Anterior cingulate cortex (tissue), 58 donors: Measurements from ENCODE around the gene ACBD7.

Experiments
- DNase-seq, 58 donors: peaks; one replicate each; lab custom pipeline; 2025; lab: John Stamatoyannopoulos, UW

ACBD7 gene

DNA sequence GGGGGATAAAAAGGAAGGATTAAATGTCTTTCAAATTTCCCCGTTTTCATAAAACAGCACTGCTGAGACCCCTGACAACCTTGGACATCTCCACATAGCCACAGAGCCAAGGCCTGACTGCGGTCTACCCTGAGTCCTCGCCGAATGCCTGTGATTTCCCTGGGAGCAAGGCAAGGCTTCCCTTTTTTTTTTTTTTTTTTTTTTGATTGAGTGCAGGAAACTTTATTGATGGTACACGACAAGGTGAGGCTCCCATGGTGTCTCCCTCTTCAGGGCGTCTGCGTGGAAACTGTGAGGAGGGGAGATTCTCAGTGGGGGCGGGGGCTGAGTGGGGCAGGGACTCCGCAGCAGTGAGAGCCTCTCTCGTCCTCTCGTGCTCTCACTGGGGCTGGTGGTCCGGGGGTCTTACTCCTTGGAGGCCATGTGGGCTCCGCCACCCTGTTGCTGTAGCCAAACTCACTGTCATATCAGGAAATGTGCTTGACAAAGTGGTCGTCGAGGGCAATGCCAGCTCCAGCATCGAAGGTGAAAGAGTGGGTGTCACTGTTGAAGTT, 4.4 kb upstream of the ACBD7 start:
- no peak for DNase-seq

DNA sequence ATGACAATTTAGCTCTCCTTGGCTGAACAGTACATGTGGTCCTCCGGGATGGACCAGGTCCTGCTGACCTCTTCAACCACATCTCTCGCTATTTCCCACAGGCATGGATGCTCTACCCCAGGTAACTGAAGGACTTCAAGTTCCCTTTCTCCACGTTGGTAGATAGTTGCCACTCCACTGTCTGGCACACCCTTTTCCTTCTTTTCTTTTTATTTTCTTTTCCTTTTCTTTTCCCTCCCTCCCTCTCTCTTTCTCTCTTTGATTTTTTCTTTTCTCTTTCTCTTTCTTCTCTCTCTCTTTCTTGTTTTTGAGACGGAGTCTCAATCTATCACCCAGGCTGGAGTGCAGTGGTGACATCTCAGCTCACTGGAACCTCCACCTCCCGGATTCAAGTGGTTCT, 2.8 kb upstream of the ACBD7 start:
- no peak for DNase-seq

GRCh38 chr10:15084502-15084922, 4.1 kb downstream of the ACBD7 start:
- DNase-seq = peak in 36 of 58 donors; percentile 2 to 62 (median 22)

GRCh38 chr10:15083674-15084501, 4.7 kb downstream of the ACBD7 start:
- DNase-seq = no peak

DNA sequence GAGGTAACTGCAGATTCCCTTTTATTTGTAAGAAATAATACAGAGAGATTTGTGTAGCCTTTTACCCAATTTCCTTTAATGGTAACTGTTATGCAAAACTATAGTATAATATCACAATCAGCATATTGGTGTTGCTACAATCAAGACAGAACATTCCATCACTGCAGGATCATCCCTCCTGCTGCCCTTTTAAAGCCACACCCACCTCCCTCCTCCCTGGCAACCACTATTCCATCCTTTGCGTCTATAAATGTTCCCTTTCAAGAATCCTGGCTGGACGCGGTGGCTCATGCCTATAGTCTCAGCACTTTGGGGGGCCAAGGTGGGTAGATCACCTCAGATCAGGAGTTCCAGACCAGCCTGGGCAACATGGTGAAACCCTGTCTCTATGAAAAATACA, 13.2 kb downstream of the ACBD7 start:
- DNase-seq = no peak

GRCh38 chr10:15072358-15072757, 16.2 kb downstream of the ACBD7 start:
- DNase-seq = no peak

GRCh38 chr10:15069230-15069629, 19.3 kb downstream of the ACBD7 start:
- DNase-seq = no peak

DNA sequence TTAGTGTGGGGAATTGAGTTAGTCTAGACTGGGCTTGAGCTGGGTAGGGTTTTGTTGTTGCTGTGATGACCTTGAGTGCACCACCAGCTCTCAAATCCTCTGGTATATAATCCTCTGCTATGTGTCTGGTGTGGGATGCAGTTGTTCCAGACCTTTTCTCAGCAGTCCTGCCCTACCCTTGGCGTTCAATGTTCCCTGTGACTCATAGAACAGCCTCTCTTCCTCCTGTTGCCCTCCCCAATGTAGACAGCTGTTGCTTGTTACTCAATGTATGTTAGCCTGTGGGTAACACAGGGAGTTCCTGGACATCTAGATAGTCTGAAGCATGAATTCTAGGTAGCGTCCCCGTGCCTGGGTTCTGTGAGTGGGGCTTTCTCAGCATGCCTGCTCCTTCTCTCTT, 19.8 kb downstream of the ACBD7 start:
- no peak for DNase-seq

DNA sequence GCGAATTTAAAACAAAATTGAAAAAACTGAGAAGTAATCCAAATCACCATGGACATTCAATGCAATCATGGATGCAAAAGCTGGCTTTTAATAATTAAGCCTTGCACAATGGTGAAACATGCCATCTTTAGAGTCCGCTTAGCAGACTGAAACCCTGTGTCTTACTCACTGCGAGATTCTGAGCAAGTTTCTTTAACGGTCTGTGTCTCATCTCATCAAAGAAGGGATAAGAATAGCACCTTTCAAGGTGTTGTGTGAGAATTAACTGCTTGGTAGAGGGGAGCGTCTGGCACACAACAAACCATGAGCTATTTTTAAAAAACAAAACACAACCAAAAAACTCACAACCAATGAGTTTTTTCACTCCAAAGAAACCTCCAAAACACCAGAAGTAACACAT, 21.4 kb downstream of the ACBD7 start:
- no peak for DNase-seq

DNA sequence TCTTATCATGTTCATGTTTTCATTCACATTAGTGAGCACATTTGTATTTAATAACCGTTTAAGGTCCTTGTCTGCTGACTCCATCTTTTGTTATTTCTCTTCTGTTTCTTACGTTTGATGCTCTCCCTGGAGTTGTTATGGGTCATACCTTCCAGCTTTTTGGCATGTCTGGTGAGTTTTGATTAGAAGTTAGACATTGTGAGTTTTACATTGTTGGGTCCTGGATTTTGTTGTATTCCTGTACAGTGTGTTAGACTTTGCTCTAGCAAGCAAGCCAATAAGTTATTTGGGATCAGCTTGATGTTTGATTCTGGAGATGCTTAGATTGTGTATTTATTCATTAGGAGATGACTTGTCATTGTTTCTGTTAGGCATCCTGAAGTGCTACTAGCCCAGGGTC, 27.9 kb downstream of the ACBD7 start:
- no peak for DNase-seq

DNA sequence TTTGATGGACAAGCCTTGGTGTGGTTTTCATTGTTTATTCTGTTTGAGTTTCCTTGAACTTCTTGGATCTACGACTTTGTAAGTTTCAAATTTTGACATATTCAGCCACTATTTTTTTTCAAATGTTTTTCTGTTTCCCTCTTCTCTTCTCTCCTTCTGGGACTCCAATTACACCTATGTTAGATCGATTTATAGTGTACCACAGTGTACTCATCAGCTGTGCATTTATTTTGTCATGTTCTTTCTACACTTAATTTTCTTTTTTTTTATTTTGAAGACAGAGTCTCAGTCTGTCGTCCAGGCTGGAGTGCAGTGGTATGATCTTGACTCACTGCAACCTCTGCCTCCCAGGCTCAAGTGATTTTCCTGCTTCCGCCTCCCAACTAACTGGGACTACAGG, 28.7 kb downstream of the ACBD7 start:
- no peak for DNase-seq

GRCh38 chr10:15058689-15059088, 29.9 kb downstream of the ACBD7 start:
- no peak for DNase-seq

DNA sequence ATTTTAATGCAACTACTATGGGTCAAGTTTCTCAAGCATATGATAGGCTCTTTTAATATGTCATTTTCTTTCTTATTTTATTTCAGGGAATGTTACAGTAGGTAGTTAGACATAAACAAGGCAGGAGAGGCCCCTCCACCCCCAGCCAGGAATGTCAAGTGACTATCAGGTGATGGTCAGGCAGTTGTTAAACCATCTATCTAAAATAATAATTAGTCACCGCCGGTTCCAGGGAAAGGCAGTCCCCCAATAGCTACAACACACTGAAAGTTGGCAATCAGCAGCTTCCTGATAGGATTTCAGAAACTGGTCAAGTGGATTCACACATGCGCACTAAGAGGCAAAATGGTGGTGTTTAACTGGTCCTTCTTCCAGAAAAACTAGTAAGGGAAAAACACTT, 35.5 kb downstream of the ACBD7 start:
- no peak for DNase-seq

GRCh38 chr10:15052121-15052520, 36.5 kb downstream of the ACBD7 start:
- DNase-seq = no peak

- no peak for DNase-seq
These were observed 39.0 kb downstream of the ACBD7 start for GRCh38 chr10:15049533-15049932.

DNA sequence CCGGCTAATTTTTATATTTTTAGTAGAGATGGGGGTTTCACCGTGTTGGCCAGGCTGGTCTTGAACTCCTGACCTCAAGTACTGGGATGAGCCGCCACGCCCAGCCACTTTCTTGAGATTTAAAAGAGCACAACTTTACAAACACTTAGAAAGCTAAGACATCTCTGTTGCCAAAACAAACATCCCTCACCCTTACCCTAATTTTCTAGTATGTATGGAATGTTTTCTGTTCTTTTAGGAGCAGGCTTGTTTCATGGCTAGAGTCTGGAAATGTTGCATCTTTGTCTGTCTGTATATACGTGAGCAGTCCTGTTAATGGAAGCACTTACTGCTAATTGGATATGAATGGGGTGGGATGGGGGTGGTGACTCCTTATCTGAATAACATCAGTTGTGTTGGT, 42.0 kb downstream of the ACBD7 start:
- DNase-seq = no peak

DNA sequence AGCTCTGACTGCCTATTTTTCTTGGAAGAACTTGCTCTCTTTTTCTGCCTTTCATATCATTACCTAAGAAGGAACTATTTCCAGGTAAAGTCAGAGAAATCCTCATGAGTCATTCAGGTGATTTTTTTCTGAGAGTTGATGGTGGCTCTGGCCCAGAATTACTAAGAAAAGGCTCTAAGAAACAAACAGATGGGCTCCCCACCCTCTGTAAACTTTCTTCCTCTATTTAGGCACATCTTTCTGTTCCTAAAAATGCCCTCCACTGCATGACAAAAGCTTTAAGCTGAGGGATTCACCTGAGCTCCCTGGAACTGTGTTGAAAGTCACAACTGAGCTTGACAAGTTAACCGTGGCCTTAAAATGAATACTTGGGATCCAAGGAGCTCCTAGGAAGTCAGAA, 43.2 kb downstream of the ACBD7 start:
- DNase-seq = no peak

- DNase-seq = no peak
These were observed 44.9 kb downstream of the ACBD7 start, which contains the start of gene OLAH for GRCh38 chr10:15043674-15044073. OLAH (plus strand) TSS chr10:15043943; CDS start chr10:15047289, 3,346 bp downstream.

DNA sequence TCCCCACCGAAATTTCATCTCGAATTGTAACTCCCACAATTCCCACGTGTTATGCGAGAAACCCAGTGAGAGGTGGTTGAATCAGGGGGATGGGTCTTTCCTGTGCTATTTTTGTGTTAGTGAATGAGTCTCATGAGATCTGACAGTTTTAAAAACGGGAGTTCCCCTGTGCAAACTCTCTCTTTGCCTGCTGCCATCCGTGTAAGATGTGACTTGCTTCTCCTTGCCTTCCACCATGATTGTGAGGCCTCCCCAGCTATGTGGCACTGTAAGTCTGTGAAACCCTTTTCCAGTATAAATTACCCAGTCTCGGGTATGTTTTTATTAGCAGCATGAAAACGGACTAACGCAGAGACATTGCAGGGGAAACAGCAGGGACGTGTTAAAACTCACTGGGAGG, 50.2 kb downstream of the ACBD7 start:
- DNase-seq = no peak

GRCh38 chr10:15037691-15038090, 50.9 kb downstream of the ACBD7 start:
- no peak for DNase-seq

DNA sequence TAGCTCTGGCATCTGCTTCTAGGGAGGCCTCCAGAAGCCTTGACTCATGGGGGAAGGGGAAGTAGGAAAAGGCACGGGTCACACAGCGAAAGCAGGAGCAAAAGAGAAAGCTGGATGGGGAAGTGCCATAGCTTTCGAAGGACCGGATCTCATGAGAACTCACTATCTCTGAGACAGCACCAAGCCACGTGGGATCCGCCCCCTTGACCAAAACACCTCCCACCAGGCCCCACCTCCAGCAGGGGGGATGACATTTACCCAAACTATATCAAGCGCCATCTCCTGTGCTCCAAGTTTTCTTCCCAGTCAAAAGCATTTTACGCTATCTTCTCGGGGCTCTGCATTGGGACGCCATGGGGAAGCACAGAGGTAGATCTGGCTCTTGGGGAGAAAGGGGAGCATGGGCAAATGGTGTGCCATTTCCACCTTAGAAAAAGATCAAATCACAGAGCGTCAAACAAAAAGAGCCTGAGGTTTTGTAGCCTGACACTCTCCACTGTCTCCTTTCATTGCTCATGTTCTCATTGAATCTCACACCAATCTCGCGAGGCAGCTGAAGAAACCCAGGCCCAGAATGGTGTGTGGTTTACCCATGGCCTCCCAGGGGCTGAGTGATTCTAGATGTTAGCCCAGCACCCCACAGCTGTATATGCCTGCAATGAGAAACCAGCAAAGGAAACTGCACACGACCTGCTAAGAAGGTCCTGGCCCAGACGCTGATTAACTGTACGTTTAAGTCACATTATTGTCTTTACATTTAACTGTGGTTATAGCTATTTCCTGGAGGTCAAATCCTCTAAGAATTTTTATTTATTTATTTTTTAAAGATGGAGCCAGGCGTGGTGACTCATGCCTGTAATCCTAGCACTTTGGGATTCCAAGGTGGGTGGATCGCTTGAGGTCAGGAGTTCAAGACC, 52.9 kb downstream of the ACBD7 start:
- DNase-seq = peak in 20 of 58 donors; percentile 1 to 43 (median 7)
